GM18505 (cell line): ENCODE data around the gene NTRK1.

Source experiments
- ATAC-seq: cut with Tn5 transposase; IDR thresholded peaks from one replicate; pipeline ENCODE4 v1.9.1; 2021; ENCODE audit not compliant: unreplicated experiment
- POLR2A ChIP-seq: IDR thresholded peaks from 4 replicates; pipeline ENCODE4 v1.6.1; 2011; ENCODE audit warnings: borderline replicate concordance; ENCODE audit not compliant: insufficient read depth, insufficient read length; ENCODE audit errors: extremely low read depth

Gene NTRK1

DNA sequence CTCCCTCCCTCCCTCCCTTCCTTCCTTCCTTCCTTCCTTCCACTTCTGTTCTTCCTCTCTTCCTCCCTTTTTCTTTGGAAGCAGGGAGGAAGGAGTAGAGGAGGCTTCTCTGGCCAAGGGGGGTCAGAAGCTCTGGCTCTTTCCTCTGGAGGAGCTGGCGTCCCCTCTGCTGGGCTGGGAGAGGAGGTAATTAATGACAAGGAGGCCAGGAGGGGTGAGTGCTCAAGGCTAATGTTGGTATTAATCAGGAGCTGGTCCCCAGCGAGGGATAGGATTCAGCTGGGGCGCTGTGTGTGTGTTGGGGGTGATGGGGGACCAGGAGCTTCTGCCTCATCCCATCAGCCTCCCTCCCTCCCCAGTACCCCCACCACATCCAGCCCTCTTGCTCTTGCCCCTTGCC lies 26.7 kb downstream of the NTRK1 start:
- ATAC-seq: no peak
- no peak for TF ChIP-seq POLR2A

DNA sequence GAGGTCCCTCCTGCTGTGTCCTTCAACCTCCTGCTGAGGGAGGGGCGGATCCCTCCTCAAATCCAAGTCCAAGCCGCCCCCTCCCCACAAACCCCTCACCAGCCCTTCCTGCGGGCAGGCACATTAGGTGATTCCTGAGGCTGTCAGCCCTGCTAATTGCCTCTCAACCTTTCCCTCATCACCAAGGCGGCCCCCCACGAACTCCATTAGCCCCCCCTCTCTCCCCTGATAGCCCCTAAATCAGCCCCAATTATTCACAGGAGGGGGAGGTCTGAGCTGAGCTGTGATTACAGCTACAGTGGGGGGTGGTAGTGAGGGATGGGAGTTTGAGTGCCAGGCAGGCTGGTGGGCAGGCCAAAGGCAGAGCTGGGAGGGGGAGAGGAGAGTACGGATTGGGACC lies 27.1 kb downstream of the NTRK1 start:
- no peak for TF ChIP-seq POLR2A
- ATAC-seq: no peak

DNA sequence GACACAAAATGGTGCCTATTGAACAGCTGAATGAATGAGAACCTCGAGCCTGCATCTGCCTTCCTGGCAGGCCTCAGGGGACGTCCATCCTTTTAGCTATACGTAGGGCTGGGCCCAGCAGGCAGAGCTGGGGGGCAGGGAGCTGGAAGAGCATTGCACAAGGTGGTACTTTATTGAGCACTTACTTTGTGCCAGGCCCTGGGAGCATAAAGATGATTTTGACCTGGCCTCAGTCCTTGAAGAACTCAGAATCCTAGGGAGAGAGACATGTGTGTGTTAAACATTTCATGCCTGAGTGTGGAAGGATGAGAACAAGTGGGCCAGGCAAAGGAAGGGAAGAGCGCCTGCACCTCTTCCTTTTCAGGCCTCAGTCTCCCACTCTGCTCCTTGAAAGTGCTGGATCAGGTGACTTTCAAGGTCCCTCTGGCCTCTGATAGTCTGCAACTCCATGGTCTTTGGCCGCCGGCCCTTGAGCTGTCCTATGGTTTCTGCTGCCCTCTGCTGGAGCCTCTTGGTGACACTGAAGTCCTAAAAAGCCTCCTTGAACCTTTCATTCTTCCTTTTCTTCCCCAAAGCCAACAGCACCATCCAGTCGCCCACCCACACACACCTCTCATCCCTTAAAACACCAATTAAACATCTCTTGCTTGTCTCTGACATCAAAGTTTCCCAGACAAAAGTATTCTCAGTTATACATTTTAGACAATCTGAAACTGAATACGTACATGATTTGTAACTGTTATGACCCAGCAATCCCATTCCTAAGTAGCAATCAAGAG lies 29.3 kb downstream of the NTRK1 start:
- TF ChIP-seq POLR2A: no peak
- no peak for ATAC-seq

DNA sequence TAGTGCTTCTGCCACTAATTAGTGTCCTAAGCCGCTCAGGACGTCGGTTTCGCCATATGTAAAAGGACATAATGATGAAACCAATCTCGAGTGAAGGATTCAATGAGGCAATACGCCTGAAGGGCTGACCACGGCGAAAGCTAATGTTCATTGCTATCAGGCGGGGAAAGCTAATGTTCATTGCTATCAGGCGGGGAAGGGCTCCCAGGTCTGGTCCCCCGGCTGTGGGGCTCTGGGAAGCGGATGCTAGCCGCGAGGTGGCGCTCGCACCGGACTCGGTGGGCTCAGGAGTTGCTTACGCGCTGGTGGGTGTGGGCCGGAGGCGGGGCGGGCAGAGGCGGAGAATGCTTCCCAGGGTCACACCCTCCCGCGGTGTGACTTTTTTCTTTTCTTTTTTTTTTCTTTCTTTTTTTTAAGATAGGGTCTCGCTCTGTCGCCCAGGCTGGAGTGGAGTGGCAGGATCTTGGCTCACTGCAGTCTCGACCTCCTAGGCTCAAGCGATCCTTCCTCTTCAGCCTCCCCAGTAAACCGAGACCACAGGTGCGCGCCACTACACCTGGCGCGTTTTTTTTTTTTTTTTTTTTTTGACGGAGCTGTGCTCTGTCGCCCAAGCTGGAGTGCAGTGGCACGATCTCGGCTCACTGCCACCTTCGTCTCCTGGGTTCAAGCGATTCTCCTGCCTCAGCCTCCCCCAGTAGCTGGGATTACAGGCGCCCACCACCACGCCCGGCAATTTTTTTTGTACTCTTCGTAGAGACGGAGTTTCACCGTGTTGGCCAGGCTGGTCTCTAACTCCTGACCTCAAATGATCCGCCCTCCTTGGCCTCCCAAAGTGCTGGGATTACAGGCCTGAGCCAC lies 31.8 kb downstream of the NTRK1 start:
- ATAC-seq: no peak

DNA sequence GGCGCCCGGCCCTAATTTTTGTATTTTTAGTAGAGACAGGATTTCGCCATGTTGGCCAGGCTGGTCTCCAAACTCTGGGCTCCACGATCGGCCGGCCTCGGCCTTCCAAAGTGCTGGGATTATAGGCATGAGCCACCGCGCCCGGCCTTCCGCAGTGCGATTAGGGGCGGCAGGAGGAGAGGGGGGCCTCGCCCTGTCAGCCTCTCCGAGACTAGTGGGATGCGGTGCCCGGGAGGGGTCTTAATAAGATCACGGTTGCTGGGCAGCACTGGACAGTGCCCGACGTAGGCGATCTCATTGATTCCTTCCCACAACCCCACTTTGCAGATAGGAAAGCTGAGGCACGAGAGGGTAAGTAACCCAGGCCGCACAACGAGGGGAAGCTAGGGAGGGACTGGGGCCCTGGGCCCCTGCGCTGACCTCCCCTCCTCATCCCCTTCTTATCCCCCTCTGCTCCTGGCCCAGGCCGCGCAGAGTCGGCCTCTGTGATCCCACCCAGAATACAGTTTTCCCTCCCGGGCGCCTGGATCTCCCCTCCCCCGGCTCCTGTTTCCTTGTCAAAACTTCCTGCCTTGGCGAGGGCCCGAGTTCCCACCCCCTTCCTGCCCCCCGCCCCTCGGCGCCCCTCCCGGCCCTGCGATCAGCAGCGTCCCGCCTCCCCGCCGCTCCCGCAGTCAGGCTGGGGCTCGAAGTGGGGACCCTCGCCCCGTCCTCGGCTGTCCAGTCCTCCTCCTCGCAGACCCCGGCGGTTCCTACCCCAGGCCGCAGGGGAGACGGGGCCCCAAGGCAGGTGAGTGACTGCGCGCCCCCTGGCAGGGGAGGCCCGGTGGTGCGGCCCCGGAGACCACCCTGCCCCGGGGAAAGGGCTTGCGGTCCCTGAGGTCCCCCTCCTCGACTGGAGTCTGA lies 32.6 kb downstream of the NTRK1 start, which contains the start of gene PEAR1:
Gene PEAR1 (plus strand): TSS at position 671 of the 906 bp plus-strand sequence. CDS start 10,209 bp downstream, outside the sequence.
- no peak for ATAC-seq
- no peak for TF ChIP-seq POLR2A

More for the DNA sequence above, 31.8 kb downstream of the NTRK1 start:
- no peak for TF ChIP-seq POLR2A

DNA sequence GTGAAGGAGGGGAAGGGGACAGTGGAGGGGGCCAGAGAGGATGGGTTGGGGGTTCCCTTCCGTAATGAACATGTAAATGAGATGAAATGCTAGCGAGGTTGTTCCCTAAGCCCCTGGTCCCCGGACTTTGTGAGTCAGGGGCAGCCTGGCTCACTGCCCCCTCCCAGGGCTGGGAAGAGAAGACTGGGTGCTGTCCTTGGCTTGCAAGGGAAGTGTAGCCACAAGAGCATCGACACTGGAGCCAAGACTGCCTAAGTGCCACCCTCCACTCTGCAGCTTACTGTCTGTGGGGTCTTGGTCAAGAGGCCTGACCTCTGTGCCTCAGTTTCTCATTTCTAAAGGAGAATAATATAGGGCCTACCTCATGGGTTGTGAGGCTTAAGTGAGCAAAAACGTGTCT lies 33.3 kb downstream of the NTRK1 start:
- ATAC-seq: no peak
- TF ChIP-seq POLR2A: no peak

DNA sequence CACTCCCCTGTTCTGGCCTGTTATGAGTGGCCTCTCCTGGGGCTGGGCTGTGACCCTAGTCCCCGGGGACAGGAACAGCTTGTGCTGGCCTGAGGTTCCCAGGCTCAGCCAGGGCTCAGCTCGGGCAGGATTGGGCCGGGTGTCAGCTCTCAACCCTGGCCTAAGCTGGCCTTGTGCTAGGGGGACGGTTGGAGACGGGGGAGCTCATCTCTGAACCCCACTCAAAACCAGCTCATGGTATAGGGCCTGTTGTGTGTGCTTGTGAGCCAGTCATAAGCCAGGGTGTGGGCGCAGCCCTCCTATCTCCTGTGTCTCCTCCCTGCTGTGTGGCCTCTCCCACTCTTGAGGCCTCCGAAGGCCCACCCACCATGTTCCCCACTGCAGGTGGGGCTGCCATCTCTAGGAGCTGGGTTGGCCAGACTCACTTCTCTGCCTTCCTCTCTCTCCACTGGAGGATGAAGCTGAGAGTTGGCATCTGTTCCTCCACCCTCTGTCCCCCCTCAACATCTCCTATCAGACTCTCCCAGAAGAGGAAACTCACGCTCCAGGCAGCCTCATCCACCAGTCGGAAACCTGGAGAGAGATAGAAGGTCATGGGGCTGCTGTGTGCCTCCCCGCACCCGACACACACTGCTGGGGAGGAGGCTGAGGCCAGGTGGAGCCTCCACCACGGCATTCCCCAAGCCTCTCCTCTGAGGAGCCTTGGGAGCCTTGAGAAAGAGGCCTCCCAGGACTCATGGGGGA lies 34.2 kb downstream of the NTRK1 start:
- TF ChIP-seq POLR2A: no peak
- no peak for ATAC-seq

DNA sequence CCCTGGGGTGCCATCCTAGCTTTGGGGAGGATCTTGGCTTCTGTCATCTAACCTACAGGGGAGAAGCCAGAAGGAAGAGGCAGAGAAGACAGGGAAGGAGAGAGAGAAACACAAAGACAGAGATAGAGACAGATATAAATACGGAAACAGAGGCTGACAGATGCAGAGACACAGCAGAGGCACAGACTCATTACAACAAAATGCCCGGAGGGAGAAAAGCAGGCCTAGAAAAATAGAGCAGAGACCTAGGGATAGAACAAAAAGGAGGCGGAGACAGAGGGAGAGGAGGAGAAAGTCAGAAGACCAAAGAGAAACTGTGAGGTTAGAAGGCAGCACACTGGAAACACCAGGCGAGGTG lies 34.8 kb downstream of the NTRK1 start:
- no peak for TF ChIP-seq POLR2A

DNA sequence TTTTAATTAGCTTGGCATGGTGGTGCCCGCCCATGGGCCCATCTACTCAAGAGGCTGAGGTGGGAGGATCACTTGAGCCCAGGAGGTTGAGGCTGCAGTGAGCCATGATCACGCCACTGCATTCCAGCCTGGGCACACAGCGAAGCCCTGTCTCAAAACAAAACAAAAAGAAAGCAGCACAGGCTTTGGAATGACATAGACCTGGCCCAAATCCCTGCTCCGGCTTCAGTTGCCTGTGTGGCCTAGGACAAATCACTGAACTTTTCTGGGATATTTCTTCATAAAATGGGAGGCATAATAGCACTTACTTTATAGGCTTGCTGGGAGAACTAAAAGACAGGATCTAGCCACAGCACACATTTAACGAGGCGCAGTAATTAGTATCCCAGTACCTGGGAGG lies 35.3 kb downstream of the NTRK1 start:
- ATAC-seq: no peak
- no peak for TF ChIP-seq POLR2A

More for the DNA sequence above, 34.8 kb downstream of the NTRK1 start:
- ATAC-seq: no peak

DNA sequence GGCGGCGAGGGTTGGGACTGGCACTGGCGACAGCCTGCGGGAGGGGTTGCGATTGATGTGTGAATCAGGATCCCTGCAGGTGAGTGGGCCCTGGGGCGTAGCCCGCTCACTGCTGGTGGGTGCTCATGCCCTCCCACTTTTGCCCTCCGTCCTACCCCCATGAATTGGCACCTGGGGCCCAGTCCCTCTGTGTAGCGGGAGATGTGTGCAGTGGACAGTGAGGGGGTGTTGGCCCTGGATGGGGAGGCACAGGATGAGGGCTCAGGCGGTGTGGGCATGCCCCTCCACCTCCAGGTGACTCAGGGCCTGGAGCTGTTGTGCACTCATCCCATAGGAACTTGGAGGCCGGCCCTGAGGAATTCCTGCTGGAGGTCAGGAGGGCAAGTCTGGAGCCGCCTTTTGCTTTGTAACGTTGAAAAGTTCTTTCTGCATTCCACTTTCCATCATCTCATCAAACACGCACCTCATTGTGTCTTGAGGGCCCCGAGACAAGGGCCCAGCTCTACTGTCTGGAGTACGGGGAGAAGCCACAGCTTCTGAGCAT lies 35.9 kb downstream of the NTRK1 start:
- no peak for ATAC-seq
- TF ChIP-seq POLR2A: no peak

DNA sequence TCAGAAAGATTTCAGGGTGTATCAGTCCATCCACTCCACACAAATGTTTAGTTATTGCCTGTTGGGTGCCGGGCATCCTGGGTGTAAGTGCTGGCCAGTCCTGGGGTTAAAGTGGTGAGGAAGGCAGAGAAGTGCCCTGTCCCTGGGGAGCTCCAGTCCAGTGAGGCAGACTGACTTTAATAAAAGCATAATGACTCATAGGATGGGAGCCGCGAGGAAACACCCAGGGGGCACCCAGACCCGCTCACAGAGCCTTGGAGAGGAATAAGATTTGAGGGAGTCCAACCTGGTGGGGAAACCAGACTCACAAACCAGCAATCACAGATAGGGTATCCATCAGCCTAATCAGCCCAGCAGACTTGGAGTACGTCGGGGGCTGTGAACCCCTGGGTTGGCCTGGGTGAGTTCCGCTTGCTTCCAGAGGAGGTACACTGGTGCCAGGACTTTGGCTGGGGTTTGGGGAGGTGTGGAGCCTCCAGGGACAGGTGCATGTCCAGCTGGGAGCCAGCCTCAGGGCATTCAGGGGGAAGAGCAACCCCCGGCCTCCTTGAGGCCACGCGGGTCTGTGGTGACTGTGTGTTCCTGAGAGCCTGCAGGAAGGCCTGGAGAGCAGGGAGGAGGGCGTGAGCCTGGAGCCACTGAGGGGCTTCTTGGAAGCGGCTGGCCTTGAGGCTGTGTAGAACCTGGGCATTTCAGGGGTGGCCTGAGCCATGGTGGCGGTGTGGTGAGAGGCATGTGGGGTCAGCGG lies 36.6 kb downstream of the NTRK1 start:
- TF ChIP-seq POLR2A: no peak
- no peak for ATAC-seq

DNA sequence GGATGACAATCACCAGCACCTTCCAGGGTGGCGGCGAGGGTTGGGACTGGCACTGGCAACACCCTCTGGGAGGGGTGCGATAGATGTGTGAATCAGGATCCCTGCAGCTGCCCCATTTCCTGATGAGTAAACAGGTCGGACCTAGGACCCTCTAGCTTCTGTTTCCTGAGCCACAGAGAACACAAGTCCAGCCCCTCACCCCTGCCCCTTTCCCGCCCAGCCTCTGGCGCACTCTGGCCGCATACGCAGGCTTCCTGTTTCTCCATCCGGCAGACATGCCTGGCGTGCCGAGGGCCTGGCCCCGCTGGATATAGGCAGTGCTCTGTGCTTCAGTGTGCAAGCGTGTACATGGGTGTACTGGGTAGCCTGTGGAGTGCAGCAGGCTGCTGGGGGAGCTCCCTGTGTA lies 37.5 kb downstream of the NTRK1 start:
- no peak for ATAC-seq
- TF ChIP-seq POLR2A: no peak

DNA sequence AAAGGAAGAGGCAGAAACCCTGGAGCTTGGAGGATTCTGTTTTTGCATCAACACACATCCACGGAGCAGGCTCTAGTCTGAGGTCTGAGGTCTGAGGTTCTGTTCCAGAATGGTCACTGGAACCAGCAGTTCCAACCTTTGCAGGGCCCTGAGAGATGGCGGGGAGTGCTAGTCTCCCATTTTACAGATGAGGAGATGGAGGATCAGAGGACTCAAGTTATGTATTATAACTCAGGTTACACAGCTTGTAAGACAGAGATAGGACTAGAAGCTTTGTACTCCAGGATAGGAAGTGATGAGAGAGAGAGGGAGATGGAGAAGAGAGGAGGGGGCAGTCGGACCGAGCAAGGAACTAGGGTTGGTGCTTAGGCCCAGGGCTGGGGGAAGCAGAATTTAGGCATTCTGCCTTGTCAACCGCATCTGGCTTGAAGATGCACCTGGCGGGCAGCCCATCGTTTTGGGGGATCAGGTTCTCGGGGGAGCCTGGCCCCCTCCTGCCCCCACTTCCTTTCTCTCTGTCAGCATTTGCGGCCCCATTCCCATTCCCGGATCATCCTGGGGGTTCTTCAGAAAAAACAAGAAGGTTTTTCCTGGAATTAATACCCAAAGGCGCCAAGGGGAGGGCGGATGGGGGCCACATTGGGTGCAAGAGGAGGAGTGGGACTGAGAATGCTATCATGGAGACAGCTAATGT lies 38.5 kb downstream of the NTRK1 start:
- no peak for TF ChIP-seq POLR2A
- ATAC-seq: no peak
